ENCODE data around the gene CFD.

DNA sequence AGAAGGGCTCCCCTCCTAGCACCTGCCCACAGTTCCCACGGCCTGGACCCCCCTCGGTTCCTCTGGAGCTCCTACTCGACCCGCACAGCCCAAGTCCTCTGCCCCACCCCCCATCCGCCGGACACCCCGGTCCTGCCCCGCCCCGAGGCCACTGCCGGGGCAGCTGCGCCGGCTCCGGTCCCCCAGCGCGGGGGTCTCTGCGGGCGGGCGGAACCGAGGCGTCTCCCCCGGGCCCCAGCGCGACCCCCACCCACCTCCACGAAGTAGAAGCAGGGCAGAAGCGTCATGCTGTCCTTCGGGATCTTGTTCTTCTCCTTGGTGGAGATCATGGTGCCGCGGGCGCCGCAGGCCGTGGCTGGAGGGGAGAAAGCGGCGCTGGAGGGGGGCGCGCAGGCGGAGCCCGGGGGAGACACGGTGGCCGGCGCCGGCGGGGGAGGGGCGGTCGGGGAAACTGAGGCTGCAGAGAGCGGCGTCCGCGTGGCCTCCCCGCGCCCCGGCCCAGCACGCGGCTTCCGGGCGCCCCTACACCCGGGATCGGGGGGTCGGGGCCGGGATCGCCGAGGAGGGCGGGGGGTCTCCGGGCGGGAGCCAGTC is 38.1 kb upstream of the CFD start:
- TF ChIP-seq, protein P1, sequence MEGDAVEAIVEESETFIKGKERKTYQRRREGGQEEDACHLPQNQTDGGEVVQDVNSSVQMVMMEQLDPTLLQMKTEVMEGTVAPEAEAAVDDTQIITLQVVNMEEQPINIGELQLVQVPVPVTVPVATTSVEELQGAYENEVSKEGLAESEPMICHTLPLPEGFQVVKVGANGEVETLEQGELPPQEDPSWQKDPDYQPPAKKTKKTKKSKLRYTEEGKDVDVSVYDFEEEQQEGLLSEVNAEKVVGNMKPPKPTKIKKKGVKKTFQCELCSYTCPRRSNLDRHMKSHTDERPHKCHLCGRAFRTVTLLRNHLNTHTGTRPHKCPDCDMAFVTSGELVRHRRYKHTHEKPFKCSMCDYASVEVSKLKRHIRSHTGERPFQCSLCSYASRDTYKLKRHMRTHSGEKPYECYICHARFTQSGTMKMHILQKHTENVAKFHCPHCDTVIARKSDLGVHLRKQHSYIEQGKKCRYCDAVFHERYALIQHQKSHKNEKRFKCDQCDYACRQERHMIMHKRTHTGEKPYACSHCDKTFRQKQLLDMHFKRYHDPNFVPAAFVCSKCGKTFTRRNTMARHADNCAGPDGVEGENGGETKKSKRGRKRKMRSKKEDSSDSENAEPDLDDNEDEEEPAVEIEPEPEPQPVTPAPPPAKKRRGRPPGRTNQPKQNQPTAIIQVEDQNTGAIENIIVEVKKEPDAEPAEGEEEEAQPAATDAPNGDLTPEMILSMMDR (IDR thresholded peaks at IDR 0.05), result no peak
- no peak for TF ChIP-seq POLR2A (IDR thresholded peaks at IDR 0.05)

Measured in body of pancreas (tissue), 4 donors.